Loucy (cell line): ENCODE results near the gene FAM83F.

Experiments
- CTCF ChIP-seq: fragments of 200-600 bp; sonication (generic); conservative IDR thresholded peaks from 2 replicates; pipeline ENCODE4 v1.5.1; 2014; ENCODE audit warnings: mild to moderate bottlenecking, antibody characterized with exemption, low read length
- EZH2phosphoT487 ChIP-seq: fragments of 200-600 bp; IDR thresholded peaks from 2 replicates; pipeline ENCODE4 v1.6.1; 2018; ENCODE audit warnings: antibody characterized with exemption, mild to moderate bottlenecking, moderate library complexity, borderline replicate concordance

GRCh38 chr22:39992088-39992826, 2.5 kb upstream of the FAM83F start:
- TF ChIP-seq CTCF (no peak), EZH2phosphoT487 (no peak)
